Cardiac muscle cell (in vitro differentiated cells and primary cell): ENCODE data around the gene PATL1. TPM values are rescaled to one million over a fixed set of nuclear protein-coding genes. Genes with fewer than 3 reads are reported as not detected.

ENCODE experiments used
- DNase-seq, 2 donors: peaks; one replicate each; pipeline versions ENCODE4 v3.0.0 to v3.0.0-alpha.2; 2010 to 2017; ENCODE audit warnings: low read depth in 1 of 2, low spot score in 1 of 2
- H3K27ac ChIP-seq: fragments of 200-600 bp; sonication (generic); 2 replicates; pipeline ENCODE4 v1.5.1; 2016
- H3K27me3 ChIP-seq: fragments of 200-600 bp; sonication (generic); 2 replicates; pipeline ENCODE4 v1.6.0; 2016; ENCODE audit warnings: control low read depth
- H3K36me3 ChIP-seq: fragments of 200-600 bp; sonication (generic); 2 replicates; pipeline ENCODE4 v1.5.1; 2016; ENCODE audit warnings: control low read depth
- H3K4me1 ChIP-seq: fragments of 200-600 bp; sonication (generic); 2 replicates; pipeline ENCODE4 v1.8.1; 2017; ENCODE audit warnings: low read depth, mild to moderate bottlenecking, mixed run types
- H3K4me3 ChIP-seq: fragments of 200-600 bp; sonication (generic); 2 replicates; pipeline ENCODE4 v1.5.1; 2016; ENCODE audit warnings: mild to moderate bottlenecking
- H3K9me3 ChIP-seq: fragments of 200-600 bp; sonication (generic); 2 replicates; pipeline ENCODE4 v1.5.1; 2017; ENCODE audit warnings: low read depth, mild to moderate bottlenecking, control low read depth
- polyA plus RNA-seq: library from polyadenylated mRNA; unstranded; fragments of >200 nt; fragmentation: Nextera tagmentation; extraction: Ambion mirVana; gene quantifications from 2 replicates; pipeline ENCODE4 v1.2.1, GENCODE V29; 2016
- total RNA-seq: library from RNA; depleted of rRNA; stranded (reverse); fragments of >200 nt; gene quantifications from 2 replicates; pipeline ENCODE4 v1.2.3, GENCODE V29; 2016
- TF ChIP-seq, protein P1 (sequence below): IDR thresholded peaks from 2 replicates; pipeline ENCODE4 v1.5.1; 2012; ENCODE audit warnings: low read depth, mild to moderate bottlenecking, low read length

Gene PATL1, protein sequence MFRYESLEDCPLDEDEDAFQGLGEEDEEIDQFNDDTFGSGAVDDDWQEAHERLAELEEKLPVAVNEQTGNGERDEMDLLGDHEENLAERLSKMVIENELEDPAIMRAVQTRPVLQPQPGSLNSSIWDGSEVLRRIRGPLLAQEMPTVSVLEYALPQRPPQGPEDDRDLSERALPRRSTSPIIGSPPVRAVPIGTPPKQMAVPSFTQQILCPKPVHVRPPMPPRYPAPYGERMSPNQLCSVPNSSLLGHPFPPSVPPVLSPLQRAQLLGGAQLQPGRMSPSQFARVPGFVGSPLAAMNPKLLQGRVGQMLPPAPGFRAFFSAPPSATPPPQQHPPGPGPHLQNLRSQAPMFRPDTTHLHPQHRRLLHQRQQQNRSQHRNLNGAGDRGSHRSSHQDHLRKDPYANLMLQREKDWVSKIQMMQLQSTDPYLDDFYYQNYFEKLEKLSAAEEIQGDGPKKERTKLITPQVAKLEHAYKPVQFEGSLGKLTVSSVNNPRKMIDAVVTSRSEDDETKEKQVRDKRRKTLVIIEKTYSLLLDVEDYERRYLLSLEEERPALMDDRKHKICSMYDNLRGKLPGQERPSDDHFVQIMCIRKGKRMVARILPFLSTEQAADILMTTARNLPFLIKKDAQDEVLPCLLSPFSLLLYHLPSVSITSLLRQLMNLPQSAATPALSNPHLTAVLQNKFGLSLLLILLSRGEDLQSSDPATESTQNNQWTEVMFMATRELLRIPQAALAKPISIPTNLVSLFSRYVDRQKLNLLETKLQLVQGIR
- total RNA-seq (7.9 and 10.9 TPM in 2 replicates), polyA plus RNA-seq (11.4 and 15.8 TPM in 2 replicates)

DNA sequence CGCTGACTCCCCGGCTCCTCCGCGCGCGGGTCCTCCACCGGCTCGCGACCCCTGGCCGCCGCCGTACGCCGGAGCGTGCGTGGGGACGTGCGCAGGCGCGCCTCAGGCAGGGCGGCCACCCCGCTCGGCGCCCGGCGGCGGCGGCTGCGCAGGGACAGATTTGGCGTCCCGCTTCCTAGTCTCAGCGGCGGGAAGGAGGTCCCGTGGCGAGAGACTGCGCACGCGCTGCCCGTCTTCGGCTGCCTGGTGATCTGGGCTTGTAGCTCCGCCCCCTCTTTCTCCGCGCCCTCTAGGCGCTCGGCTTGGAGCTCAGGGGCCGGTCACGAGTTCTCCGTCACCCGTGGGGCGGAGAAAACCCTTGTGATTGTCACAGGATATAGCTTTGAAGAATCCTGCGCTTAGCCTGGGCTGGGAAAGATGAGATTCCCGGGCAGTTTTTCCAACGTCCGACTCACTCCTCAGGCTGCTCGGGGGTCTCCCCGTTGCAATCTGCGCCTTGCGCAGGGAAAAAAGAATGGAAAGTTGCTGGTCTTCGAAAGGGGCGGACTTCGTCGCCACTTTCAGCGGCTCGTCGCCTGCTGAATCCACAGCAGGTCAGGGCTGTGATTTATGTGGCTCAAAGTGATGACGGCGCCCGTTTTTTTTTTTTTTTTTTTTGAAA is at the start of gene PATL1:
TSS of gene PATL1 (minus strand) at position 88 of the 661 bp plus-strand sequence. CDS start 142 bp downstream, outside the sequence.
- Histone ChIP-seq H3K36me3 (peaks cover 26% of the 10 kb centered on the region), H3K4me1 (peaks cover 4% of the 10 kb centered on the region), H3K9me3 (no peaks in the 10 kb centered on the region), H3K27me3 (no peaks in the 10 kb centered on the region), H3K4me3 (peak within 1 kb of the TSS; percentile 81), H3K27ac (peak within 1 kb of the TSS; percentile 98)
- peak; percentile 99 to 100 for DNase-seq
- TF ChIP-seq, protein P1, sequence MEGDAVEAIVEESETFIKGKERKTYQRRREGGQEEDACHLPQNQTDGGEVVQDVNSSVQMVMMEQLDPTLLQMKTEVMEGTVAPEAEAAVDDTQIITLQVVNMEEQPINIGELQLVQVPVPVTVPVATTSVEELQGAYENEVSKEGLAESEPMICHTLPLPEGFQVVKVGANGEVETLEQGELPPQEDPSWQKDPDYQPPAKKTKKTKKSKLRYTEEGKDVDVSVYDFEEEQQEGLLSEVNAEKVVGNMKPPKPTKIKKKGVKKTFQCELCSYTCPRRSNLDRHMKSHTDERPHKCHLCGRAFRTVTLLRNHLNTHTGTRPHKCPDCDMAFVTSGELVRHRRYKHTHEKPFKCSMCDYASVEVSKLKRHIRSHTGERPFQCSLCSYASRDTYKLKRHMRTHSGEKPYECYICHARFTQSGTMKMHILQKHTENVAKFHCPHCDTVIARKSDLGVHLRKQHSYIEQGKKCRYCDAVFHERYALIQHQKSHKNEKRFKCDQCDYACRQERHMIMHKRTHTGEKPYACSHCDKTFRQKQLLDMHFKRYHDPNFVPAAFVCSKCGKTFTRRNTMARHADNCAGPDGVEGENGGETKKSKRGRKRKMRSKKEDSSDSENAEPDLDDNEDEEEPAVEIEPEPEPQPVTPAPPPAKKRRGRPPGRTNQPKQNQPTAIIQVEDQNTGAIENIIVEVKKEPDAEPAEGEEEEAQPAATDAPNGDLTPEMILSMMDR, result no peak

DNA sequence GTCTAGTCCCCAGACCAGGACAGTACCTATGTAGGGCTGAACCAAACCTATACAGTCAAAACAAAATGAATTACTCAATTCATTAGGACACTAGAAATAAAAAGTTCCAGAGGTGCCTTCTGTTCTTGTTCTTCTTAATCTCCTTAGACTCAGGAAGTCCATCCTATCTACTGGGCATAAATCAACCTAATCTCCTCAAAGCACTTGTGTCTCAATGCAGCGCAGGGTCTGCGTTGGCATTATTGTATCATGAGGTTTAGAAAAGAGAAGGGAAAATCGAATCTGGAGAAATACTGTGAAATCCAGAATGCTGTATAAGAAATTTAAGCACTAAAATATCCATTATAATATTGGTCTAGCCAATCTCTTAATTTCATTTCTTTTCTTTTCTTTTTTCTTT is 47.2 kb upstream of the PATL1 start:
- no peaks in the 10 kb centered on the region for H3K4me1 ChIP-seq
- DNase-seq, result no peak
- TF ChIP-seq, protein P1, result no peak
- H3K36me3 ChIP-seq, result no peaks in the 10 kb centered on the region
- H3K27ac ChIP-seq, result no peak overlapping the region
- peaks cover 3% of the 10 kb centered on the region for H3K27me3 ChIP-seq
- no peaks in the 10 kb centered on the region for H3K9me3 ChIP-seq
- no peak overlapping the region for H3K4me3 ChIP-seq

DNA sequence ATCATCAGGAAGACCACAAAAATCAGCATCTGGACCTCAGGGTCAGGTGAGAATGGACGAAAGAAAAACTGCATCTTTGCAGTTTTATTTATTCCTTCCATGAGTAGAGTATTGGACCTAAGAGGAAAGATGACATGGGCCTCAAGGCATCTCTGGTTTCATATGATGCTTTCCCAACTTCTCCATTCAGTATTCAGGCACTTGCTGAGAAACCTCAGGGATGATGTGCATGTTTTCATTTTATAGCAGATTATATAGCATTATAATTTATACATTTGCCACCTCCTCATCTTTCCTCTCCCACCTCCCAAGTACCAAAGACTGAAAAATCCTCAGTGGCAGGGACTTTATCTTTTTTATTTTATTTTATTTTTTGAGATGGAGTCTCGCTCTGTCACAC is 44.9 kb upstream of the PATL1 start, which contains the start of gene OR10V1:
TSS of gene OR10V1 (minus strand) at position 101 of the 400 bp plus-strand sequence. CDS start at position 101, 0 bp downstream.
- no peaks in the 10 kb centered on the region for H3K36me3 ChIP-seq

DNA sequence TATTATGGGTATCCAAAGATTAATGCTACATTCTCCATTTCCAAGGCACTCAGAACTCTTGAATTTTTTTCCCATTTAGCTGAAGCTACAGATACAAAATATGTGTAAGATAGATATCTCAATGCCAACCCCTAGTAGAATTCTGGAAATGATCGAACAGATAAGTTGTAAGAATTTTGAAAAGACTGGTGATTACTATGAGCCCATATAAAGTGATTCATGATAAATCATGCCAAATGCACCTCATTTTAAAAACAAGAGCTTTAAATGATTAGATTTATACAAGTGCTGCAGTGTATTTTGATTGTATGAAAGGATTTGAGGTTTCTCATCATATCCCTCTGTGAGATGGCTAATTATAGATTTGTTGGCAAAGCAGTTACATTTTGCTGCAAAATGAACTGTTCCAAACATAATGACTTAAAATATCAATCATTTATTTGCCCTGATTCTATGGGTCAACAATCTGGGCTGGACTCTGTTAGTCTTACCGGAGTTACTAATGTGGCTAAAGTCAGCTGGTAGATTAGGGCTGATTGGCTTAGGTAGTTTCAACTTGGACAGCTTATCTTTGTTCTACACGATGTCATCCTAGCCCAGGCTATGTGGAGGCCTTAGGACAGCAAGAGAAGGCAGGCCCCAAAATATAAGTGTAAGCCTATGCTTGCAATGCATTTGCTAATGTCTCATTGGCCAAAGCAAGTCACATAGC is 41.5 kb upstream of the PATL1 start:
- no peak for DNase-seq
- TF ChIP-seq, protein P1, result no peak
- no peak overlapping the region for H3K4me3 ChIP-seq
- H3K36me3 ChIP-seq, result no peaks in the 10 kb centered on the region
- H3K27me3 ChIP-seq, result peaks cover 3% of the 10 kb centered on the region
- H3K9me3 ChIP-seq, result no peaks in the 10 kb centered on the region
- H3K27ac ChIP-seq, result no peak overlapping the region
- no peaks in the 10 kb centered on the region for H3K4me1 ChIP-seq

More for the DNA sequence above, 44.9 kb upstream of the PATL1 start, which contains the start of gene OR10V1:
- H3K9me3 ChIP-seq, result no peaks in the 10 kb centered on the region
- no peak within 1 kb of the TSS for H3K4me3 ChIP-seq
- peaks cover 3% of the 10 kb centered on the region for H3K27me3 ChIP-seq
- TF ChIP-seq, protein P1, result no peak
- DNase-seq, result no peak
- no peaks in the 10 kb centered on the region for H3K4me1 ChIP-seq
- no peak within 1 kb of the TSS for H3K27ac ChIP-seq

DNA sequence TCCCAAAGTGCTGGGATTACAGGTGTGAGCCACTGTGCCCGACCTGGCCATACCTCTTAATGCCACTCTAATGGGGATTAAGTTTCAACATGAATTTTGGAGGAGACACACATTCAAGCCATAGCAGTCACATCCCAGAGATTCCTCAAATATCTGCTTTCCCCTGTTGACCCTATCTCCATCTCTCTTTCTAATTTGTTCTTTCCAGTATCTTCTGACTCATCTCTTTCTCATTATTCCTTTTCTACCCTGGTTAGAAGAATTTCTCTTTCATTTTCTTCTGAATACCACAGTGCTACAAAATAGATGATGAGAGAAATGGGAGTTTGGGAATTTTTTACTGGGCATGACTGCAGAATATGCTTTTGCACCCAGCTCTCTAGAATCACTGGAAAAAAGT is 39.7 kb upstream of the PATL1 start:
- DNase-seq, result no peak
- no peaks in the 10 kb centered on the region for H3K9me3 ChIP-seq
- no peak overlapping the region for H3K27ac ChIP-seq
- no peaks in the 10 kb centered on the region for H3K4me1 ChIP-seq
- no peaks in the 10 kb centered on the region for H3K36me3 ChIP-seq
- H3K27me3 ChIP-seq, result no peaks in the 10 kb centered on the region
- H3K4me3 ChIP-seq, result no peak overlapping the region
- TF ChIP-seq, protein P1, result no peak
